ENCODE results near the gene DIPK1B. TPM values are rescaled to one million over a fixed set of nuclear protein-coding genes. Genes with fewer than 3 reads are reported as not detected.

Gene DIPK1B
- total RNA-seq, 2 donors from 2014 or later, result 45.1 to 45.7 TPM

DNA sequence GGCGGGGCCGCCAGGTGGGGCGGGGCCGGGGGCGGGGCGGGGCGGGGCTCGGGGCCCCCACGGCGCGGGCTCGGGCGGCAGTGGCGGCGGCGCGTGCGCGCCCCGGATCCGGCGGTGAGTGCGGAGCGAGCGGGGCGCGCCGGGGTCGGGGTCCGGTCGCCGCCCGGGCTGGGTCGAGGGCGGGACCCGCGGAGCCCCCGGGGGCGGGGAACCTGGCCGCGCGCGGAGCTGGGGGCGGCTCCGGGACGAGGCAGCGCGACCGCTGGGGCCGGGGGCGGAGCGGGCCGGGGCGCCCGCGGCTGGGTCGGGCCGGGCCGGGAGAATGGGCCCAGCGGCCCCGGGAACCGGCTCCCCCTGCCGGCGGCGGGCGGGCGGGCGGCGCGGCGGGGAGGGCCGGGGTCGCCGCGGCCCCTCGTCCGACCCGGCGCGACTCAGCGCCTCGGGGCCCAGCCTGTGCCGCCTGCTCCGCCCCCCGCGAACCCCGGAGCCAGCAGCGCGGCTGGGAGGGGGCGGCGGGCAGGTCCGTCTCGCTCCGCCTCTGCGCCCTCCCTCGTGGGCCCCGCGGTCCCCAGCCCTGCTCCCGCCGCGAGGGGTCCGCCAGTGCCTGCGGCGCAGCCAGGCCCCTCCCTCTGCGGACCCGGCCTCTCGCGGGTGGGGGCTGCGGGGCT is 46.5 kb upstream of the DIPK1B start:
- peaks cover 49% of the 10 kb centered on the region for H3K36me3 ChIP-seq
- TF ChIP-seq CTCF (IDR thresholded peaks at IDR 0.05), result no peak
- H3K4me3 ChIP-seq, result peak overlapping the region; percentile 56 to 66
- peak overlapping the region; percentile 47 to 76 for H3K27ac ChIP-seq
- DNase-seq (ENCODE audit: low spot score), result no peak
- H3K27me3 ChIP-seq, result no peaks in the 10 kb centered on the region
- H3K4me1 ChIP-seq, result peaks cover 0 to 21% of the 10 kb centered on the region in 2 donors
- no peaks in the 10 kb centered on the region for H3K9me3 ChIP-seq

GRCh38 chr9:136666372-136667213 is 45.8 kb upstream of the DIPK1B start:
- no peaks in the 10 kb centered on the region for H3K27me3 ChIP-seq
- TF ChIP-seq CTCF (IDR thresholded peaks at IDR 0.05), result no peak
- peak overlapping the region; percentile 48 to 66 for H3K4me3 ChIP-seq
- DNase-seq (ENCODE audit: low spot score), result no peak
- peak overlapping the region; percentile 47 to 76 for H3K27ac ChIP-seq
- H3K9me3 ChIP-seq, result no peaks in the 10 kb centered on the region
- H3K36me3 ChIP-seq, result peaks cover 49% of the 10 kb centered on the region
- H3K4me1 ChIP-seq, result peaks cover 0 to 26% of the 10 kb centered on the region in 2 donors

DNA sequence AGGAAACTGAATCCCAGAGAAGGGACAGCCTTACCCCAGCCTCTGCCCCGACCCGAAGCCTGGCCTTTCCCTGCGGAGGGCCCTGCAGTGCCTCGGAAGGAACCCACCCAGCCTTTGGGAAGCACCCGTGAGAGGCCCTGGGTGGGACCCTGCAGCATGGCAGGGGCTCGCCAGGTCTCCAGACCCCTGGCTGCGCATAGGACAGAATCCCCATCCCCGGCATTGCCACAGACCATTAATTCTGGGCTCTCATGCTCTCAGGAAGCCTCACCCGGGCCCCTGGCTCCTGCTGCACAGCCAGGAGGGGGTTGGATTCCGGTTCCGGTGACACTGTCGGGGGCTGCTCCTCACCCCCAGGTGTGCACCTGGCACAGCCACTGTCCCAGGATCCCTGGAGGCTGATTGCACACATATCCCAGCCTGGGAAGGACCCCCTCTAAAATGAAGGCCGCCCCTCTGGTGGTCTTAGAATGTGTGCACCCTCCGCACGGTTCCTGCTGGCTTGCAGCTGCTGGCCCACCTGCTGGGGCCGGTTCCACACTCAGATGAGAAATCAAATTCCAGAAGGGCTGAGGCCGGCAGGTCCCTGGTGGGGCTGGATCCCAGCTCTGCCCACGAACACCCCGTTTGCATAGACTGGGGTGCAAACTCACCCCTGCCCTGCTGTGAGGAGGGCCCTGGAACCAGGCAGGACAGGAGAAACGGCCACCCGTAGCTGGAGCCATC is 45.0 kb upstream of the DIPK1B start:
- no peaks in the 10 kb centered on the region for H3K9me3 ChIP-seq
- DNase-seq (ENCODE audit: low spot score), result no peak
- peaks cover 0 to 34% of the 10 kb centered on the region in 2 donors for H3K4me1 ChIP-seq
- TF ChIP-seq CTCF (IDR thresholded peaks at IDR 0.05), result no peak
- H3K4me3 ChIP-seq, result peak overlapping the region; percentile 48 to 66
- peaks cover 50% of the 10 kb centered on the region for H3K36me3 ChIP-seq
- no peaks in the 10 kb centered on the region for H3K27me3 ChIP-seq
- peak overlapping the region; percentile 47 to 76 for H3K27ac ChIP-seq

GRCh38 chr9:136667940-136668760 is 44.2 kb upstream of the DIPK1B start:
- peaks cover 0 to 41% of the 10 kb centered on the region in 2 donors for H3K4me1 ChIP-seq
- DNase-seq (ENCODE audit: low spot score), result no peak
- no peaks in the 10 kb centered on the region for H3K27me3 ChIP-seq
- H3K4me3 ChIP-seq, result peak overlapping the region; percentile 48 to 66
- no peak for TF ChIP-seq CTCF (IDR thresholded peaks at IDR 0.05)
- H3K36me3 ChIP-seq, result peaks cover 58% of the 10 kb centered on the region
- H3K9me3 ChIP-seq, result no peaks in the 10 kb centered on the region
- H3K27ac ChIP-seq, result peak overlapping the region; percentile 13 to 76

Data from right atrium auricular region (tissue), 2 donors.